ENCODE results near the gene SCRT2. TPM values are rescaled to one million over a fixed set of nuclear protein-coding genes. Genes with fewer than 3 reads are reported as not detected.

Gene SCRT2
- total and polyA plus RNA-seq, 2 of the 8 experiments (the other 6 are each of a cell fraction or from before 2014, with no cell fraction given): 0.12 to 0.34 TPM

- ChIA-PET CTCF (ENCODE audit: partially characterized antibody) (interaction anchor here (0.7 to 2.5 kb wide), 4 partner anchors 21 to 70 kb away, joined by 3 to 8 read pairs (median 3); no protein-coding TSS in a partner anchor), POLR2A (ENCODE audit: partially characterized antibody) (interaction anchor here (0.8 kb wide), 2 partner anchors 9 to 11 kb away, joined by 3 read pairs; no protein-coding TSS in a partner anchor)
Observed at GRCh38 chr20:717832-718231, 42.2 kb upstream of the SCRT2 start.

More at GRCh38 chr20:717832-718231, 42.2 kb upstream of the SCRT2 start:
- H2BK5ac ChIP-seq (ENCODE audit: low read depth, low read length): no peak overlapping the region
- no peak overlapping the region for H3K18ac ChIP-seq (ENCODE audit: extremely low read depth, low read length)
- no peak overlapping the region for H4K5ac ChIP-seq (ENCODE audit: insufficient read length, low read depth, low read length)
- no peak overlapping the region for H4K91ac ChIP-seq (replicated peaks; ENCODE audit: insufficient read length, low read length)
- no peaks in the 10 kb centered on the region for H3K23me2 ChIP-seq (ENCODE audit: low read depth, low read length)
- FAIRE-seq (no peak), DNase-seq (ENCODE audit: low read depth in 1 of 2, low spot score in 2 of 2) (no peak)
- H4K20me1 ChIP-seq (replicated peaks in 1 of 2; ENCODE audit: control insufficient read depth in 1 of 2, insufficient read depth in 2 of 2, low read length in 2 of 2): no peaks in the 10 kb centered on the region
- H2BK15ac ChIP-seq (ENCODE audit: low read length): no peak overlapping the region
- no peak overlapping the region for H2BK12ac ChIP-seq (ENCODE audit: low read depth, low read length)
- H3K4ac ChIP-seq (replicated peaks; ENCODE audit: insufficient read length, low read depth, low read length): no peak overlapping the region
- no peak overlapping the region for H3K23ac ChIP-seq (ENCODE audit: insufficient read length)
- H3K9me3 ChIP-seq (ENCODE audit: insufficient read depth in 2 of 2, low read depth in 1 of 2, low read length in 1 of 2): no peaks in the 10 kb centered on the region
- no peak overlapping the region for H2BK120ac ChIP-seq (replicated peaks; ENCODE audit: low read depth, low read length)
- H3K79me1 ChIP-seq (ENCODE audit: low read depth, low read length): no peaks in the 10 kb centered on the region
- H3K4me2 ChIP-seq (ENCODE audit: insufficient read depth in 1 of 2, low read depth in 2 of 2, low read length in 2 of 2): no peak overlapping the region
- no peak overlapping the region for H2AFZ ChIP-seq (ENCODE audit: low read length)
- H3K14ac ChIP-seq (ENCODE audit: insufficient read length): no peak overlapping the region
- H3K4me3 ChIP-seq (ENCODE audit: extremely low read depth in 1 of 4, insufficient read depth in 2 of 4, low read depth in 3 of 4, low read length in 4 of 4): no peak overlapping the region
- no peak overlapping the region for H3K9ac ChIP-seq (replicated peaks in 1 of 4; ENCODE audit: extremely low read depth in 1 of 4, low read depth in 3 of 4, low read length in 3 of 4)
- H2AK5ac ChIP-seq (ENCODE audit: low read depth, low read length): no peak overlapping the region
- no peaks in the 10 kb centered on the region; a peak in 1 of 7 replicates for H3K4me1 ChIP-seq (replicated peaks in 1 of 4; ENCODE audit: control insufficient read depth in 3 of 4, insufficient read depth in 4 of 4, low read length in 3 of 4)
- no peak for TF ChIP-seq POLR2AphosphoS5 (IDR thresholded peaks at IDR 0.05; ENCODE audit: low read depth, low read length)
- TF ChIP-seq POLR2A (IDR thresholded peaks at IDR 0.05; ENCODE audit: control extremely low read depth in 1 of 2, low read depth in 2 of 2, low read length in 2 of 2): no peak
- TF ChIP-seq SAP30 (IDR thresholded peaks at IDR 0.05; ENCODE audit: insufficient read depth, insufficient replicate concordance, low read length): no peak
- TF ChIP-seq CTBP2 (IDR thresholded peaks at IDR 0.05; ENCODE audit: borderline replicate concordance, insufficient read depth, insufficient read length, low read length): no peak
- TF ChIP-seq JUN (IDR thresholded peaks at IDR 0.05; ENCODE audit: low read depth, low read length): no peak
- TF ChIP-seq HDAC2 (IDR thresholded peaks at IDR 0.05; ENCODE audit: borderline replicate concordance in 1 of 2, low read depth in 2 of 2, low read length in 2 of 2): no peak
- TF ChIP-seq JUND (IDR thresholded peaks at IDR 0.05; ENCODE audit: low read length): no peak
- H2BK20ac ChIP-seq (ENCODE audit: low read length): no peak overlapping the region
- H3K27me3 ChIP-seq (replicated peaks in 1 of 4; ENCODE audit: control insufficient read depth in 3 of 4, extremely low read depth in 1 of 4, insufficient read depth in 3 of 4, low read length in 3 of 4): peaks cover 0 to 3% (median 0%) of the 10 kb centered on the region in 4 experiments; a peak in 2 of 7 replicates
- H4K8ac ChIP-seq (ENCODE audit: extremely low read depth, insufficient read depth, low read length): no peak overlapping the region
- H3K36me3 ChIP-seq (ENCODE audit: control insufficient read depth in 2 of 4, insufficient read depth in 4 of 4, low read length in 3 of 4): no peaks in the 10 kb centered on the region
- WGBS, 2 experiments (ENCODE audit: extremely low coverage in 1 of 2, insufficient coverage in 1 of 2, insufficient read length in 1 of 2, insufficient replicate concordance in 2 of 2, low coverage in 1 of 2, low lambda C conversion rate in 2 of 2, missing lambda C conversion rate in 1 of 2): 90% methylated on average over 5 of the region's 5 CpGs; no CpG with 5 or more reads in 1 of the 2 experiments
- H3K56ac ChIP-seq (replicated peaks; ENCODE audit: insufficient read length, low read depth, low read length): no peak overlapping the region
- no peaks in the 10 kb centered on the region for H3K79me2 ChIP-seq (ENCODE audit: control insufficient read depth in 1 of 2, insufficient read depth in 2 of 2, low read length in 2 of 2)
- no peak overlapping the region for H3K27ac ChIP-seq (ENCODE audit: low read depth, low read length)
